Chondrocyte (in vitro differentiated cells): ENCODE results near the gene NR5A2. TPM values are rescaled to one million over a fixed set of nuclear protein-coding genes. Genes with fewer than 3 reads are reported as not detected.

Experiments
- DNase-seq: peaks from one replicate; pipeline ENCODE4 v3.0.0; 2021; ENCODE audit warnings: mixed read lengths, low spot score
- H3K27ac Mint-ChIP-seq: one replicate; pipeline ENCODE4 v1.8.0; 2021; ENCODE audit warnings: mild to moderate bottlenecking, moderate library complexity, mixed read lengths; ENCODE audit not compliant: unreplicated experiment
- H3K27me3 Mint-ChIP-seq: 2 replicates; pipeline ENCODE4 v1.8.0; 2021; ENCODE audit warnings: low read depth, mixed read lengths
- H3K36me3 Mint-ChIP-seq: 2 replicates; pipeline ENCODE4 v1.8.0; 2021; ENCODE audit warnings: low read depth, mixed read lengths
- H3K4me1 Mint-ChIP-seq: 2 replicates; pipeline ENCODE4 v1.8.0; 2021; ENCODE audit warnings: low read depth, mild to moderate bottlenecking, mixed read lengths
- H3K4me3 Mint-ChIP-seq: one replicate; pipeline ENCODE4 v1.8.0; 2021; ENCODE audit warnings: mild to moderate bottlenecking, moderate library complexity, mixed read lengths; ENCODE audit not compliant: unreplicated experiment
- H3K9me3 Mint-ChIP-seq: 2 replicates; pipeline ENCODE4 v1.8.0; 2021; ENCODE audit warnings: low read depth, mixed read lengths
- total RNA-seq: library from RNA; stranded (reverse); gene quantifications from 3 replicates; pipeline ENCODE4 v1.2.1, GENCODE V29; 2021
- TF ChIP-seq, protein P1 (sequence below): fragments of 200-600 bp; sonication (generic); IDR thresholded peaks from 2 replicates; pipeline ENCODE4 v1.5.0; 2021; ENCODE audit warnings: antibody characterized with exemption, mild to moderate bottlenecking, moderate library complexity

Gene NR5A2
- total RNA-seq, 1 donor from 2014 or later: not detected

DNA sequence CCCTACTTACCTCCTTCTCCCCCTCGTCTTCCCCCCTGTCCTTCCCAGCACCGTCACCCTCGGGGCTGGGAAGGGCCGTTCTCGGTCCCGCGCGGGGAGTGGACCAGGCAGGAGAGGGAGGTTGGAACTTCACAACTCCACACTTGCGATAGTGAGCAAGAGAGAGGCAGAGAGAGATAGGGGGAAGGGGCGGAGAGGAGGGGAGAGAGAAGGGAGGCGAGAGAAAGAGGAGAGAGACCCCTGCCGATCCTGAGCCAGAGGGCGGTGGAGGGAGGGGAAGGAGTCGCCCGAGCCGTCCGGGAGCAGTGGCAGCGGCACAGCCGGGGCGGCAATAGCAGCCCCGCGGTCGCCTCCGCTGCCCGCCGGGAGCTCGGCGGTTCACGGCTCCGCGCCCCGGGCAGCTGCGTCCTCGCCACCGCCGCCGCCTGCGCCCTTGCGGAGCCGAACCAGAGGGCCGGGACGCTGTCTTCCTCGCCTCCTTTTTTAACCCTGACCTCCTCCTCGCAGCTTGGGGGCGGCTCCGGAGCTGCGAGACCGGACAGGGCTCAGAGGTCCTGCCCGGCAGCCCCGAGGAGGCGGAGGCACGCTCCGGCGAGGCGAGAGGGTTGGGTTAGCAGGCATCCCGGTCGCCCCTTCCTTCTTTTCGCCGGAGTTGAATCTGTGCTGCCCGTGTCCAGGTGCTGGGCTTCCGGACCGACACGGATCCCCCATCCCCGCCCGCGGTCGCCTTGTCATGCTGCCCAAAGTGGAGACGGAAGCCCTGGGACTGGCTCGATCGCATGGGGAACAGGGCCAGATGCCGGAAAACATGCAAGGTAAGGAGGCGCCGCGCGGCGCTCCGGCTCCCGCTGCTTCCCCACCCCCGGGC, 11.7 kb downstream of the NR5A2 start:
- Mint-ChIP-seq H3K27ac (no peak overlapping the region), H3K27me3 (peaks cover 76% of the 10 kb centered on the region), H3K9me3 (no peaks in the 10 kb centered on the region), H3K4me3 (peak overlapping the region; percentile 70), H3K36me3 (peaks cover 3% of the 10 kb centered on the region), H3K4me1 (peaks cover 27% of the 10 kb centered on the region)
- TF ChIP-seq, protein P1, sequence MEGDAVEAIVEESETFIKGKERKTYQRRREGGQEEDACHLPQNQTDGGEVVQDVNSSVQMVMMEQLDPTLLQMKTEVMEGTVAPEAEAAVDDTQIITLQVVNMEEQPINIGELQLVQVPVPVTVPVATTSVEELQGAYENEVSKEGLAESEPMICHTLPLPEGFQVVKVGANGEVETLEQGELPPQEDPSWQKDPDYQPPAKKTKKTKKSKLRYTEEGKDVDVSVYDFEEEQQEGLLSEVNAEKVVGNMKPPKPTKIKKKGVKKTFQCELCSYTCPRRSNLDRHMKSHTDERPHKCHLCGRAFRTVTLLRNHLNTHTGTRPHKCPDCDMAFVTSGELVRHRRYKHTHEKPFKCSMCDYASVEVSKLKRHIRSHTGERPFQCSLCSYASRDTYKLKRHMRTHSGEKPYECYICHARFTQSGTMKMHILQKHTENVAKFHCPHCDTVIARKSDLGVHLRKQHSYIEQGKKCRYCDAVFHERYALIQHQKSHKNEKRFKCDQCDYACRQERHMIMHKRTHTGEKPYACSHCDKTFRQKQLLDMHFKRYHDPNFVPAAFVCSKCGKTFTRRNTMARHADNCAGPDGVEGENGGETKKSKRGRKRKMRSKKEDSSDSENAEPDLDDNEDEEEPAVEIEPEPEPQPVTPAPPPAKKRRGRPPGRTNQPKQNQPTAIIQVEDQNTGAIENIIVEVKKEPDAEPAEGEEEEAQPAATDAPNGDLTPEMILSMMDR: no peak
- DNase-seq: no peak

DNA sequence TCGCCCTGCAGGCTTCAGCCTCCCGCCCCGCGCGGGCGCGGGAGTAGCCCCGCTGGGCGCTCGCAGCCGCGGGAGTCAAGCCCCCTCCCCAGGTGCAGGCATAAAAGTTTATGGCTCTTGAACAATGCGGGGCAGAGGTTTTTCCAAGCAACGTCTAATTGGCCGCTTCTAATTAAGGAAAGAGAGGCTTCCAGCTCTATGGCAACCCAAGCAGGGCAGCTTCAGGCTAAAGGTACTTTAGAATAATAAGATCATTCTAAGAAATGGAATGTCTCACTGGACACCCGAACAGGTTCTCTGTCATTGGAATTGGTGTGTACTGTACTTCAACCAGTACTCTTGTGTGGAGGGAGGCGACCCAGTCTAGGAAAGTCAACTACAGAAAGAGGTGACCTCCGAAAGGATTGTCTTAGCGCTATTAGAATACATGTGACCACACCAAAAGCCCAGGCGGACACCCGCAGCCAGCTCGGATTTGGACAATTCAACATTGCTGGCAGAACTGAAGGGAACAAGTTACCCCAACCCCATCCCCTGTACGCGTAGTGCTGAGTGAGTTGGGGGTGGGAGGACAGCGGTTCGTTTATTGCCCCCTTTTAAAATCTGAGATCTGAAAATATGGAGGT, 12.5 kb downstream of the NR5A2 start:
- TF ChIP-seq, protein P1: no peak
- H3K4me3 Mint-ChIP-seq: no peak overlapping the region
- no peak overlapping the region for H3K27ac Mint-ChIP-seq
- H3K36me3 Mint-ChIP-seq: peaks cover 3% of the 10 kb centered on the region
- H3K4me1 Mint-ChIP-seq: peaks cover 27% of the 10 kb centered on the region
- no peaks in the 10 kb centered on the region for H3K9me3 Mint-ChIP-seq
- H3K27me3 Mint-ChIP-seq: peaks cover 79% of the 10 kb centered on the region
- no peak for DNase-seq

GRCh38 chr1:200040481-200041138, 13.1 kb downstream of the NR5A2 start:
- TF ChIP-seq, protein P1: no peak
- Mint-ChIP-seq H3K27ac (no peak overlapping the region), H3K4me3 (no peak overlapping the region), H3K9me3 (no peaks in the 10 kb centered on the region), H3K36me3 (peaks cover 3% of the 10 kb centered on the region), H3K27me3 (peaks cover 83% of the 10 kb centered on the region), H3K4me1 (peaks cover 25% of the 10 kb centered on the region)
- no peak for DNase-seq

DNA sequence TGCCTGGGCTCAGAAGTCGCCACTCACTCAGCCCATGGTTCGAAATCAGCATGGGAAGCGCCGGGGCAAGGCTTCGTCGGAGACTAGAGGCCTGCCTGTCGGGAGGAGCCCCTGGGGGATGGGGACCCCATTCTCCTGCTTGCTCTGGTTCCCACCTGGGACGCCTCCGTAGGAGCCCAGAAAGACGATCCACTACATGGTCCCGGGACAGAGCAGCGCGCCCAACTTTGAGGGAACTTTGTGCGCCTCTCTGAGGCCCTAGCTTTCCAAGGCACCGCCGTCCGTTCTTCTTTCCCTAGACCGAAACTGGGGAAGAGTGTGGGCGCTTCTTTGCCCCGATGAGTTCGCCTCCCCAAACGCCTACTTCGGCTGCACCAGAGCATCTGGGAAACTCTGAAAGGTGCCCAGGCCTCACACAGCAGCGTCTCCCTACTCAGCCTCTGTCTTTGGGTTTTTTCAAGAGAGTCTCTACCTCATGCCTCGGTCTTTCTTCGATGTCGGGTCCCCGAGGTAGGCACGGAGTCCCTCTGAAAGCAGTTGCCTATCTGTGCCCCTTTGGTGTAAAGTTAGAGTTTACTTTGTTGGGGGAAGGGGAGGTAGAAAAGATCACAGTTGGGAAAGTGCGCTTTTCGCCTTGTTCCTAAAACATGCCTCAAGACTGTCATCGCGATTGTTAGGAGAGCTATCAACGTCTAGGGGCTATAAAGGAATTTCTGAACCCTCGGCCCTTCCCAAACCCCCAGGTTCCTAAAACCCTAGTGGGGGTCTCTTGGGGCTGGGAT, 14.0 kb downstream of the NR5A2 start:
- peaks cover 24% of the 10 kb centered on the region for H3K4me1 Mint-ChIP-seq
- TF ChIP-seq, protein P1: no peak
- H3K9me3 Mint-ChIP-seq: no peaks in the 10 kb centered on the region
- no peak overlapping the region for H3K27ac Mint-ChIP-seq
- peaks cover 3% of the 10 kb centered on the region for H3K36me3 Mint-ChIP-seq
- H3K4me3 Mint-ChIP-seq: no peak overlapping the region
- DNase-seq: no peak
- H3K27me3 Mint-ChIP-seq: peaks cover 80% of the 10 kb centered on the region
